A673 (cell line): ENCODE measurements around the gene GPATCH2L. TPM values are rescaled to one million over a fixed set of nuclear protein-coding genes. Genes with fewer than 3 reads are reported as not detected.

Source experiments
- BruUV-seq: library from RNA; stranded (reverse); fragments of 400-500 nt; replicated peaks from 2 replicates; lab custom pipeline; 2021; lab: Mats Ljungman, UMichigan
- CTCF ChIA-PET: fragments of 300-600 bp; sonication (Branson Sonifier 250); formaldehyde crosslinking; loops from one replicate; lab custom pipeline; 2022; ENCODE audit warnings: antibody characterized with exemption; lab: Charles Lee
- POLR2A ChIA-PET: fragments of 300-600 bp; sonication (Branson Sonifier 250); formaldehyde crosslinking; loops from one replicate; lab custom pipeline; 2022; ENCODE audit warnings: antibody characterized with exemption; ENCODE audit not compliant: low non-redundant PET; lab: Charles Lee
- DNase-seq: peaks from one replicate; pipeline ENCODE4 v3.0.0-alpha.2; 2015; ENCODE audit warnings: low spot score
- H3K27ac ChIP-seq: fragments of 200-600 bp; sonication (generic); 2 replicates; pipeline ENCODE4 v1.5.1; 2016; ENCODE audit warnings: mixed run types, low read depth, mild to moderate bottlenecking, mixed read lengths, antibody characterized with exemption, low read length; ENCODE audit not compliant: poor library complexity, severe bottlenecking
- H3K27me3 ChIP-seq: fragments of 200-600 bp; sonication (generic); replicated peaks from 2 replicates; pipeline ENCODE4 v1.6.1; 2017; ENCODE audit warnings: mixed run types, low read depth, mild to moderate bottlenecking, mixed read lengths, antibody characterized with exemption, low read length; ENCODE audit not compliant: insufficient read depth, poor library complexity
- H3K36me3 ChIP-seq: fragments of 200-600 bp; sonication (generic); 2 replicates; pipeline ENCODE4 v1.6.1; 2016; ENCODE audit warnings: mixed run types, mild to moderate bottlenecking, mixed read lengths, antibody characterized with exemption, low read length; ENCODE audit not compliant: insufficient read depth, poor library complexity, severe bottlenecking
- H3K4me1 ChIP-seq: fragments of 200-600 bp; sonication (generic); 2 replicates; pipeline ENCODE4 v1.6.1; 2017; ENCODE audit warnings: mixed run types, mild to moderate bottlenecking, mixed read lengths, antibody characterized with exemption, low read length; ENCODE audit not compliant: insufficient read depth, poor library complexity, severe bottlenecking
- H3K4me3 ChIP-seq: fragments of 200-600 bp; sonication (generic); 2 replicates; pipeline ENCODE4 v1.5.1; 2016; ENCODE audit warnings: low read depth, mixed run types, mild to moderate bottlenecking, mixed read lengths, low read length; ENCODE audit not compliant: poor library complexity, severe bottlenecking
- H3K9me3 ChIP-seq: fragments of 200-600 bp; sonication (generic); 2 replicates; pipeline ENCODE4 v1.6.1; 2016; ENCODE audit warnings: mixed run types, low read depth, mild to moderate bottlenecking, mixed read lengths, antibody characterized with exemption, low read length; ENCODE audit not compliant: poor library complexity, severe bottlenecking
- EZH2 ChIP-seq: fragments of 200-600 bp; sonication (generic); IDR thresholded peaks from 2 replicates; pipeline ENCODE4 v1.6.1; 2017; ENCODE audit warnings: borderline replicate concordance, low read depth, mild to moderate bottlenecking, mixed read lengths, antibody characterized with exemption, low read length; ENCODE audit not compliant: poor library complexity, severe bottlenecking
- intact Hi-C: fragments of 100-400 bp; cut with micrococcal nuclease; formaldehyde crosslinking; loops from one replicate; pipeline ENCODE4 v1.10.0; 2022; ENCODE audit not compliant: unreplicated experiment
- total RNA-seq: library from RNA; stranded (reverse); gene quantifications from 2 replicates; pipeline ENCODE4 v1.2.3, GENCODE V29; 2021
- TF ChIP-seq, protein P1 (sequence below): fragments of 300-800, 200-600 bp; sonication (generic); conservative IDR thresholded peaks from 2 replicates; pipeline ENCODE4 v1.5.1; 2017; ENCODE audit warnings: low read depth, mild to moderate bottlenecking, antibody characterized with exemption, low read length, moderate library complexity, mixed read lengths

Gene GPATCH2L
- total RNA-seq, 1 experiment from 2014 or later = 60.3 TPM

DNA sequence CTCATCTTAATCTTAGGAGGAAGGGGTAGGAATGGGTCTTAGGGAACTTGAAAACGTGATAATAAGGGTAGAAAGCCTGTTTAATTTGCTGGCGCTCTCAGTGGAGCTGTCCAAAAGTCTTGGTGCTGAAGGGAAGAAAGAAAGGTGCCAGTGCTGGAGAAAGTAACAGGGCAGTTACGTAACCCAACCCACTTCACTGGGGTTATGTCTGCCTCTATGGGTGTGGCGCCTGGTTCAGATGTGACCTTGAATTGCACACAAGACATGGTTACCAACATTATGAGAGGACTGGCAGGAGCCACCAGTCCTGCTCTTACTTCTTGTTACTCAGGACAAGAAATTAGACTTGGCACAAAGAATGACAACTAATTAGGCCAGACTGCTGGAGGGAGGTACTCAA is 18.6 kb upstream of the GPATCH2L start:
- H3K27ac ChIP-seq = no peak overlapping the region
- DNase-seq = peak; percentile 64
- no peaks in the 10 kb centered on the region for H3K9me3 ChIP-seq
- H3K36me3 ChIP-seq = no peaks in the 10 kb centered on the region
- no peak overlapping the region for H3K4me3 ChIP-seq
- intact Hi-C loops = no loop called here
- TF ChIP-seq EZH2 = no peak
- TF ChIP-seq, protein P1, sequence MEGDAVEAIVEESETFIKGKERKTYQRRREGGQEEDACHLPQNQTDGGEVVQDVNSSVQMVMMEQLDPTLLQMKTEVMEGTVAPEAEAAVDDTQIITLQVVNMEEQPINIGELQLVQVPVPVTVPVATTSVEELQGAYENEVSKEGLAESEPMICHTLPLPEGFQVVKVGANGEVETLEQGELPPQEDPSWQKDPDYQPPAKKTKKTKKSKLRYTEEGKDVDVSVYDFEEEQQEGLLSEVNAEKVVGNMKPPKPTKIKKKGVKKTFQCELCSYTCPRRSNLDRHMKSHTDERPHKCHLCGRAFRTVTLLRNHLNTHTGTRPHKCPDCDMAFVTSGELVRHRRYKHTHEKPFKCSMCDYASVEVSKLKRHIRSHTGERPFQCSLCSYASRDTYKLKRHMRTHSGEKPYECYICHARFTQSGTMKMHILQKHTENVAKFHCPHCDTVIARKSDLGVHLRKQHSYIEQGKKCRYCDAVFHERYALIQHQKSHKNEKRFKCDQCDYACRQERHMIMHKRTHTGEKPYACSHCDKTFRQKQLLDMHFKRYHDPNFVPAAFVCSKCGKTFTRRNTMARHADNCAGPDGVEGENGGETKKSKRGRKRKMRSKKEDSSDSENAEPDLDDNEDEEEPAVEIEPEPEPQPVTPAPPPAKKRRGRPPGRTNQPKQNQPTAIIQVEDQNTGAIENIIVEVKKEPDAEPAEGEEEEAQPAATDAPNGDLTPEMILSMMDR = no peak
- no TSS peak for BruUV-seq
- peaks cover 82% of the 10 kb centered on the region for H3K27me3 ChIP-seq
- CTCF ChIA-PET = no interaction called here
- no peaks in the 10 kb centered on the region for H3K4me1 ChIP-seq
- POLR2A ChIA-PET = no interaction called here

- no peak for TF ChIP-seq EZH2
- TF ChIP-seq, protein P1 = no peak
- peaks cover 93% of the 10 kb centered on the region for H3K27me3 ChIP-seq
Observed at GRCh38 chr14:76134231-76134630, 17.5 kb upstream of the GPATCH2L start.

DNA sequence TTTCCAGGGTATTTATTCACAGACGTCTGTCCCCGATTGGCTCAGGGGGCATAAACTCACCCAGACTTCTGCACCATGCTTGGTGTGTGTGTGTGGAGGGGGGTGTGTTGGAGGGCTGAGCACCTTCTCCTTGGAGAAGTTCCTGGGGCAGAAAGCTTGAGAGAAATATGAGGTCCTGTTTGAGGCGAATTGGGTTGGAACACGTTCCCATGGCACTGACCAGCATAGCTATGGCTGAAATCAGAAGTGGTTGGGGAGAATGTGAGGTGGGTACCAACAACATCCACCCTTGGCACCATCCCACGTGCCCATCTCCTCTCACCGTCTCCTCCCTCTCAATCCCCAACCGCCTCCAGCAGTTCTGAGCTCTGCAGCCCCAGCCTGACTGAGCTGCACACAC is 16.0 kb upstream of the GPATCH2L start:
- H3K27ac ChIP-seq = no peak overlapping the region
- peaks cover 98% of the 10 kb centered on the region for H3K27me3 ChIP-seq
- TF ChIP-seq, protein P1 = no peak
- no peak for TF ChIP-seq EZH2
- no peak overlapping the region for H3K4me3 ChIP-seq
- DNase-seq = no peak
- H3K36me3 ChIP-seq = no peaks in the 10 kb centered on the region
- no TSS peak for BruUV-seq
- intact Hi-C loops = no loop called here
- POLR2A ChIA-PET = no interaction called here
- CTCF ChIA-PET = no interaction called here
- H3K9me3 ChIP-seq = no peaks in the 10 kb centered on the region
- peaks cover 6% of the 10 kb centered on the region for H3K4me1 ChIP-seq

More at GRCh38 chr14:76134231-76134630, 17.5 kb upstream of the GPATCH2L start:
- DNase-seq = no peak
- Histone ChIP-seq H3K4me1 (peaks cover 6% of the 10 kb centered on the region), H3K36me3 (no peaks in the 10 kb centered on the region), H3K4me3 (no peak overlapping the region), H3K9me3 (no peaks in the 10 kb centered on the region), H3K27ac (no peak overlapping the region)
- intact Hi-C loops = no loop called here
- ChIA-PET POLR2A (no interaction called here), CTCF (no interaction called here)
- no TSS peak for BruUV-seq
